ENCODE measurements around the gene UBTD1. TPM values are rescaled to one million over a fixed set of nuclear protein-coding genes. Genes with fewer than 3 reads are reported as not detected.

UBTD1 gene
- polyA plus RNA-seq, 1 donor (not counting 4 experiments of a cell fraction or from before 2014, with no cell fraction given), result 12.0 TPM

DNA sequence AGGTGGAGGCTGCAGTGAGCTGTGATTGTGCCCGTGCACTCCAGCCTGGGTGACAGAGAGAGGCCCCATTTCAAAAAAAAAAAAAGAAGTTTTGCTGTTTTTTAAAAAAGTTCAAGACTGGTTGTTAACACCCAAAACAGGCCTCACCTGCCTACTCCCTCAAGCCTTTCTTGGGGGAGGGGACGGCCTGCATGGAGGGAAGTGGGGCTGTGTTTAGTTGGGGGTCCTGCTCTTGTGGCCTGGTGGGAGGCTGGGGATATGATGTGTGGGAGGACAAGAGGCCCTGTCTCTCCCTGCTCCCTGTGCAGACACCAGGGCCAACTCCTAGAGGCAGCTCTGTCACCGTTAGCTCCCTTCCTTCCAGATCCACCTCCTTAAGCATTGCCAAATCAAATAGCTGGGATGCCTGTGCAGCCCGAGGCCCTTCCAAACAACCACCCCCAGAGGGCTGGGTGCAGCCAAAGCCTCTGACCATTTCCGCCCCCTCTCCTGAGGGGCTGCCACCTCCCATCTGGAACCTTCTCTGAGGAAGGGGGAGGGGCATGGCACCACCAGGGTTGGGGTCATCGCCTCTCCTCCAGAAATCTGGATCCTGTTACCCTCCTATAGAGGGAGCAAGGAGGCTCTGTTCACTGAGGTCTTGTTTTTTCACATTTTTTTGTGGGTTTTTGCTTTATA, 40.9 kb downstream of the UBTD1 start:
- TF ChIP-seq, protein P1, sequence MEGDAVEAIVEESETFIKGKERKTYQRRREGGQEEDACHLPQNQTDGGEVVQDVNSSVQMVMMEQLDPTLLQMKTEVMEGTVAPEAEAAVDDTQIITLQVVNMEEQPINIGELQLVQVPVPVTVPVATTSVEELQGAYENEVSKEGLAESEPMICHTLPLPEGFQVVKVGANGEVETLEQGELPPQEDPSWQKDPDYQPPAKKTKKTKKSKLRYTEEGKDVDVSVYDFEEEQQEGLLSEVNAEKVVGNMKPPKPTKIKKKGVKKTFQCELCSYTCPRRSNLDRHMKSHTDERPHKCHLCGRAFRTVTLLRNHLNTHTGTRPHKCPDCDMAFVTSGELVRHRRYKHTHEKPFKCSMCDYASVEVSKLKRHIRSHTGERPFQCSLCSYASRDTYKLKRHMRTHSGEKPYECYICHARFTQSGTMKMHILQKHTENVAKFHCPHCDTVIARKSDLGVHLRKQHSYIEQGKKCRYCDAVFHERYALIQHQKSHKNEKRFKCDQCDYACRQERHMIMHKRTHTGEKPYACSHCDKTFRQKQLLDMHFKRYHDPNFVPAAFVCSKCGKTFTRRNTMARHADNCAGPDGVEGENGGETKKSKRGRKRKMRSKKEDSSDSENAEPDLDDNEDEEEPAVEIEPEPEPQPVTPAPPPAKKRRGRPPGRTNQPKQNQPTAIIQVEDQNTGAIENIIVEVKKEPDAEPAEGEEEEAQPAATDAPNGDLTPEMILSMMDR (optimal IDR thresholded peaks at IDR 0.05 in 1 of 3, IDR thresholded peaks at IDR 0.05 in 1 of 3, conservative IDR thresholded peaks at IDR 0.05 in 1 of 3; ENCODE audit: extremely low read depth in 1 of 3, insufficient read depth in 2 of 3, low read length in 3 of 3), result peak; percentile 5 to 27 (median 19)
- TF ChIP-seq EZH2 (IDR thresholded peaks at IDR 0.05; ENCODE audit: low read length), result no peak
- no peaks in the 10 kb centered on the region for H3K27me3 ChIP-seq (ENCODE audit: control insufficient read depth, extremely low read depth, insufficient read depth, low read length)
- no peak overlapping the region for H3K27ac ChIP-seq (ENCODE audit: control insufficient read depth, insufficient read depth, low read length)
- dilution Hi-C loops (cut with MboI; ENCODE audit: extremely low pct_ligation_motif_present, low sequenced_read_pairs), result no loop called here
- no peaks in the 10 kb centered on the region for H4K20me1 ChIP-seq (ENCODE audit: control insufficient read depth, extremely low read depth, insufficient read depth, low read length)
- H3K9me3 ChIP-seq (ENCODE audit: control insufficient read depth, low read depth, low read length), result no peaks in the 10 kb centered on the region
- H3K4me2 ChIP-seq (ENCODE audit: control insufficient read depth, extremely low read depth, insufficient read depth, low read depth, low read length), result peak overlapping the region; percentile 16
- H3K9me1 ChIP-seq (ENCODE audit: control insufficient read depth, extremely low read depth, insufficient read depth, low read length), result no peaks in the 10 kb centered on the region
- H2AFZ ChIP-seq (ENCODE audit: control insufficient read depth, low read length), result no peak overlapping the region
- FAIRE-seq (peak; percentile 59), DNase-seq (ENCODE audit: low read depth, low spot score) (no peak)
- H3K36me3 ChIP-seq (ENCODE audit: control insufficient read depth in 2 of 2, extremely low read depth in 1 of 2, insufficient read depth in 2 of 2, low read length in 2 of 2), result no peaks in the 10 kb centered on the region
- no peak overlapping the region for H3K9ac ChIP-seq (ENCODE audit: control insufficient read depth, extremely low read depth, insufficient read depth, low read length)
- H3K4me3 ChIP-seq (ENCODE audit: control insufficient read depth in 2 of 3, extremely low read depth in 1 of 3, insufficient read depth in 2 of 3, low read depth in 1 of 3, low read length in 3 of 3), result no peak overlapping the region
- peaks cover 48% of the 10 kb centered on the region for H3K4me1 ChIP-seq (ENCODE audit: control insufficient read depth, extremely low read depth, insufficient read depth, low read length)
- H3K79me2 ChIP-seq (ENCODE audit: control insufficient read depth, insufficient read depth, low read length), result peaks cover 12% of the 10 kb centered on the region

- Histone ChIP-seq H3K27me3 (ENCODE audit: control insufficient read depth, extremely low read depth, insufficient read depth, low read length) (no peaks in the 10 kb centered on the region), H3K9ac (ENCODE audit: control insufficient read depth, extremely low read depth, insufficient read depth, low read length) (no peak overlapping the region), H3K27ac (ENCODE audit: control insufficient read depth, insufficient read depth, low read length) (no peak overlapping the region), H3K36me3 (ENCODE audit: control insufficient read depth in 2 of 2, extremely low read depth in 1 of 2, insufficient read depth in 2 of 2, low read length in 2 of 2) (no peaks in the 10 kb centered on the region), H3K4me3 (ENCODE audit: control insufficient read depth in 2 of 3, extremely low read depth in 1 of 3, insufficient read depth in 2 of 3, low read depth in 1 of 3, low read length in 3 of 3) (no peak overlapping the region), H4K20me1 (ENCODE audit: control insufficient read depth, extremely low read depth, insufficient read depth, low read length) (no peaks in the 10 kb centered on the region), H3K4me1 (ENCODE audit: control insufficient read depth, extremely low read depth, insufficient read depth, low read length) (peaks cover 48% of the 10 kb centered on the region), H3K79me2 (ENCODE audit: control insufficient read depth, insufficient read depth, low read length) (peaks cover 14% of the 10 kb centered on the region), H2AFZ (ENCODE audit: control insufficient read depth, low read length) (no peak overlapping the region), H3K9me1 (ENCODE audit: control insufficient read depth, extremely low read depth, insufficient read depth, low read length) (no peaks in the 10 kb centered on the region), H3K4me2 (ENCODE audit: control insufficient read depth, extremely low read depth, insufficient read depth, low read depth, low read length) (no peak overlapping the region), H3K9me3 (ENCODE audit: control insufficient read depth, low read depth, low read length) (no peaks in the 10 kb centered on the region)
- dilution Hi-C loops (cut with MboI; ENCODE audit: extremely low pct_ligation_motif_present, low sequenced_read_pairs), result no loop called here
- no peak for FAIRE-seq
- DNase-seq (ENCODE audit: low read depth, low spot score), result no peak
- no peak for TF ChIP-seq EZH2 (IDR thresholded peaks at IDR 0.05; ENCODE audit: low read length)
- TF ChIP-seq, protein P1 (optimal IDR thresholded peaks at IDR 0.05 in 1 of 3, IDR thresholded peaks at IDR 0.05 in 1 of 3, conservative IDR thresholded peaks at IDR 0.05 in 1 of 3; ENCODE audit: extremely low read depth in 1 of 3, insufficient read depth in 2 of 3, low read length in 3 of 3), result peak in 1 of 3 experiments; percentile 21
These were observed 42.2 kb downstream of the UBTD1 start for GRCh38 chr10:97540669-97541500.

Measured in keratinocyte (primary cell).